HUES6 (cell line): ENCODE results near the gene GALNT17.
"Not testable (repeated sequence)": the region's sequence is repeated elsewhere in the genome, so short reads cannot be mapped to it uniquely, and the experiment has no call there.

Source experiments
- H3K27ac ChIP-seq: 2 replicates; pipeline ENCODE4 v1.7.0; 2013; ENCODE audit warnings: low read depth, mild to moderate bottlenecking, low read length, inconsistent platforms
- H3K27me3 ChIP-seq: 2 replicates; pipeline ENCODE4 v1.6.1; 2013; ENCODE audit warnings: low read length; ENCODE audit not compliant: control insufficient read depth, insufficient read depth
- H3K36me3 ChIP-seq: 2 replicates; pipeline ENCODE4 v1.6.1; 2013; ENCODE audit warnings: low read length; ENCODE audit not compliant: control insufficient read depth, insufficient read depth
- H3K4me1 ChIP-seq: 2 replicates; pipeline ENCODE4 v1.6.1; 2013; ENCODE audit warnings: low read length; ENCODE audit not compliant: control insufficient read depth, insufficient read depth
- H3K4me3 ChIP-seq: 2 replicates; pipeline ENCODE4 v1.5.1; 2013; ENCODE audit warnings: low read depth, low read length
- H3K9ac ChIP-seq: one replicate; pipeline ENCODE4 v1.6.1; 2013; ENCODE audit warnings: mild to moderate bottlenecking, low read length
- H3K9me3 ChIP-seq: 2 replicates; pipeline ENCODE4 v1.6.1; 2013; ENCODE audit warnings: low read depth, low read length; ENCODE audit not compliant: control insufficient read depth, insufficient read depth

The GALNT17 gene

GRCh38 chr7:71261066-71261465, 129.1 kb downstream of the GALNT17 start:
- H3K4me3 ChIP-seq = no peak overlapping the region
- no peaks in the 10 kb centered on the region for H3K27me3 ChIP-seq
- H3K27ac ChIP-seq = no peak overlapping the region
- peaks cover 4% of the 10 kb centered on the region; the same call in 1 of the 2 replicates for H3K36me3 ChIP-seq
- H3K9me3 ChIP-seq = peaks cover 30% of the 10 kb centered on the region
- H3K9ac ChIP-seq = no peak overlapping the region
- no peaks in the 10 kb centered on the region for H3K4me1 ChIP-seq

GRCh38 chr7:71262834-71263233, 130.9 kb downstream of the GALNT17 start:
- H3K27ac ChIP-seq, H3K36me3 ChIP-seq, H3K4me3 ChIP-seq, H3K27me3 ChIP-seq, H3K9ac ChIP-seq: not testable (repeated sequence)
- peaks cover 10% of the 10 kb centered on the region for H3K4me1 ChIP-seq
- peaks cover 21% of the 10 kb centered on the region for H3K9me3 ChIP-seq

GRCh38 chr7:71264005-71264404, 132.1 kb downstream of the GALNT17 start:
- Histone ChIP-seq H3K27ac (no peak overlapping the region), H3K9me3 (peaks cover 21% of the 10 kb centered on the region), H3K9ac (no peak overlapping the region), H3K4me1 (peaks cover 14% of the 10 kb centered on the region), H3K36me3 (peaks cover 4% of the 10 kb centered on the region; the same call in 1 of the 2 replicates), H3K27me3 (no peaks in the 10 kb centered on the region), H3K4me3 (no peak overlapping the region)

GRCh38 chr7:71266912-71267311, 135.0 kb downstream of the GALNT17 start:
- Histone ChIP-seq H3K4me3 (no peak overlapping the region), H3K27ac (no peak overlapping the region), H3K9me3 (peaks cover 21% of the 10 kb centered on the region), H3K4me1 (peaks cover 14% of the 10 kb centered on the region), H3K27me3 (no peaks in the 10 kb centered on the region), H3K36me3 (peaks cover 4% of the 10 kb centered on the region; the same call in 1 of the 2 replicates), H3K9ac (no peak overlapping the region)

DNA sequence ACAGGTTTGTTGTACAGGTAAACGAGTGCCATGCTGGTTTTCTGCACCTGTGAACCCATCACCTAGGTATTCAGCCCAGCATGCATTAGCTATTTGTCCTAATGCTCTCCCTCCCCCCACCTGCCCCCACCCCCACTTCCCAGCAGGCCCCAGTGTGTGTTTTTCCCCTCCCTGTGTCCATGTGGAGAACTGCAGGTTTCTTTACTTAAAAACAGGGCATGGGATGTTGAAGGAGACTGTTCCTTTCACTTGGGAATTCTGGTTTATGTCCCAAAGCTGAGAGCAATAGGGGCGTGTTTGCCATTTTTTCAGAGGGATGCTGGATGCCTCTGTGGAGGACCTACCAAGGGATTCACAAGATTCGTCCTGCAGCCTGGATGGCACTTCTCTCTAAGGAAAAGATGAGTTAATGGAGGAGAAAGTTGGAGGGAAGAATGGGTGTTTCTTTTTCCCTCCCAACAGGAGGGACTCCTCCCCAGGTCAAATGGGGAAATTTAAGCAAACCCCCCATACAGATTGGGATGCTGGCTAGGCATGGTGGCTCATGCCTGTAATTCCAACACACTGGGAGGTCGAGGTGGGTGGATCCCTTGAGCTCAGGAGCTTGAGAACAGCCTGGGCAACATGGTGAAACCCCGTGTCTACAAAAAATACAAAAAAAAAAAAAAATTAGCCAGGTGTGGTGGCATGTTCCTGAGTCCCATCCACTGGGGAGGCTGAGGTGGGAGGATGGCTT, 136.0 kb downstream of the GALNT17 start:
- H3K9me3 ChIP-seq = peaks cover 21% of the 10 kb centered on the region
- no peak overlapping the region for H3K27ac ChIP-seq
- H3K4me1 ChIP-seq = peaks cover 14% of the 10 kb centered on the region
- H3K4me3 ChIP-seq = no peak overlapping the region
- peaks cover 4% of the 10 kb centered on the region; the same call in 1 of the 2 replicates for H3K36me3 ChIP-seq
- H3K27me3 ChIP-seq = no peaks in the 10 kb centered on the region
- no peak overlapping the region for H3K9ac ChIP-seq

DNA sequence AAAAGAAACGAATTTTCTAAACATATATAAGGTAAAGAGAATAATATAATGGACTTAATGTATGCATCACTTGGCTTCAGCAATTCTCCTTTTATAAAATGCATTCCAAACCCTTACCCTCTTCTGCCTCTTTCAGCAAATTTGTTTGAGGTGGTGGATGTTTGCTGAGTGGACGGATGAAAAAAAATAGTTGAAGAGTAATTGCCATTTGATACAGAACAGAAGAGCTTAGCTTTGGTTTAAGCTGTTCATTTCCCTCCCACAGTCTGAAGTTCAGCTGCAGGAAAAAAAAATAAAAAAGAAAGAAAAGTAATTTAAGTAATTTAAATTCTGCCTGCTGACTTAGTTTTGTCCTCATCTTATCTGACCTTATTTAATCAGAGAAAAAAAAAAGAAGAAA, 138.6 kb downstream of the GALNT17 start:
- H3K27ac ChIP-seq = no peak overlapping the region
- H3K9me3 ChIP-seq = peaks cover 11% of the 10 kb centered on the region

GRCh38 chr7:71271203-71271602, 139.3 kb downstream of the GALNT17 start:
- no peak overlapping the region for H3K9ac ChIP-seq
- H3K4me3 ChIP-seq = no peak overlapping the region
- H3K36me3 ChIP-seq = no peaks in the 10 kb centered on the region
- H3K9me3 ChIP-seq = peaks cover 11% of the 10 kb centered on the region
- peaks cover 14% of the 10 kb centered on the region for H3K4me1 ChIP-seq
- H3K27me3 ChIP-seq = no peaks in the 10 kb centered on the region
- no peak overlapping the region for H3K27ac ChIP-seq

More for the DNA sequence above, 138.6 kb downstream of the GALNT17 start:
- Histone ChIP-seq H3K27me3 (no peaks in the 10 kb centered on the region), H3K4me3 (no peak overlapping the region), H3K9ac (no peak overlapping the region), H3K36me3 (peaks cover 1% of the 10 kb centered on the region; the same call in 1 of the 2 replicates), H3K4me1 (peaks cover 14% of the 10 kb centered on the region)

GRCh38 chr7:71272509-71273490, 140.9 kb downstream of the GALNT17 start:
- no peak overlapping the region for H3K27ac ChIP-seq

DNA sequence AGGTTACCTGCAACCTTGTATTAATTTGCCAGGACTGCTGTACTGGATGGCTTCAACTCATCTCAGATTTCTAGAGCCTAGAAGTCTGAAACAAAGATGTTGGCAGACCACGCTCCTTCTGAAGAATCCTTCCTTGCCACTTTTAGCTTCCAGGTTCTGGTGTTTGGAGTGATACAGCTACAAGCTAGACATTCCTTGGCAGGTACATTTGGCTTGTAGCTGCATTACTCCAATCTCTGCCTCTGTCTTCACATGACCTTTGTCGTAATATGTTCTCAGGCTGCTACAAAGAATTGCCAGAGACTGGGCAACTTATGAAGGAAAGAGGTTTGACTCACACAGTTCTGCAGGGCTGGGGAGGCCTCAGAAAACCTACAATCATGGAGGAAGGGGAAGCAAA, 146.3 kb downstream of the GALNT17 start:
- Histone ChIP-seq H3K9me3 (peaks cover 14% of the 10 kb centered on the region), H3K4me3 (no peak overlapping the region), H3K4me1 (no peaks in the 10 kb centered on the region), H3K9ac (no peak overlapping the region), H3K36me3 (no peaks in the 10 kb centered on the region), H3K27me3 (no peaks in the 10 kb centered on the region), H3K27ac (no peak overlapping the region)

More at GRCh38 chr7:71272509-71273490, 140.9 kb downstream of the GALNT17 start:
- H3K9me3 ChIP-seq = peaks cover 14% of the 10 kb centered on the region
- no peak overlapping the region for H3K4me3 ChIP-seq
- no peaks in the 10 kb centered on the region for H3K27me3 ChIP-seq
- H3K36me3 ChIP-seq = no peaks in the 10 kb centered on the region
- peaks cover 4% of the 10 kb centered on the region for H3K4me1 ChIP-seq
- H3K9ac ChIP-seq = no peak overlapping the region

DNA sequence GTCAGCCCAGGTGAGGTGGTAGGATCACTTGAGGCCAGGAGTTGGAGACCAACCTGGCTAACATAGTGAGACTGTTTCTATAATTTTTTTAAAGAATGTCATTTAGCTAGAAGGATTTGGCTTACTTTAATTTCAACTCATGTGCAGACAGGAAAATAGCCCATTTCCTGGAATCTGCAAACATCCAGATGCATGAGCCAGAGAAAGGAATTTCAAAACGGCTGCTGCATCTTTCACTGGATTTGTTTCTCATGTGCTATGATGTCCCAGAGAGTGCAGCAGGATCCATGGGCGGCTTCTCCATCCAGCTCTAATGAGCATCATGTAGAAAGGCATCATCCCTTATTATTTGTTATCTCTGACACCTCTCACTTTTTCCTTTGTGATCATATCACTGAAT, 149.3 kb downstream of the GALNT17 start:
- Histone ChIP-seq H3K4me3 (no peak overlapping the region), H3K27ac (no peak overlapping the region)

DNA sequence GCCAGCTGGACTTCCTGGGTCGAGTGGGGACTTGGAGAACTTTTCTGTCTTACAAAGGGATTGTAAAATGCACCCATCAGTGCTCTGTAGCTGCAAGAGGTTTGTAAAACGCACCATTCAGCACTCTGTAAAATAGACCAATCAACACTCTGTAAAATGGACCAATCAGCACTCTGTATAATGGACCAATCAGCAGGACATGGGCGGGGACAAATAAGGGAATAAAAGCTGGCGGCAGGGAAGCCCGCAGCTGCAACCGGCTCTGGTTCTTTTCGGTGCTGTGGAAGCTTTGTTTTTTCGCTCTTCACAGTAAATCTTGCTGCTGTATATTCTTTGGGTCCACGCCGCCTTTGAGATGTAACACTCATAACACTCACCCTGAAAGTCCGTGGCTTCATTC, 151.9 kb downstream of the GALNT17 start:
- Histone ChIP-seq H3K4me3 (no peak overlapping the region), H3K9me3 (no peaks in the 10 kb centered on the region), H3K36me3 (no peaks in the 10 kb centered on the region), H3K27ac (no peak overlapping the region), H3K4me1 (peaks cover 24% of the 10 kb centered on the region), H3K27me3 (no peaks in the 10 kb centered on the region), H3K9ac (no peak overlapping the region)

More for the DNA sequence above, 149.3 kb downstream of the GALNT17 start:
- no peaks in the 10 kb centered on the region for H3K27me3 ChIP-seq
- H3K4me1 ChIP-seq = peaks cover 15% of the 10 kb centered on the region
- peaks cover 3% of the 10 kb centered on the region; the same call in 1 of the 2 replicates for H3K9me3 ChIP-seq
- H3K9ac ChIP-seq = no peak overlapping the region
- H3K36me3 ChIP-seq = no peaks in the 10 kb centered on the region
